GM23248 (cell line): ENCODE measurements around the gene C7orf57. TPM values are rescaled to one million over a fixed set of nuclear protein-coding genes. Genes with fewer than 3 reads are reported as not detected.

ENCODE experiments used
- DNase-seq: peaks from one replicate; pipeline ENCODE4 v3.0.0-alpha.2; 2015
- H2AFZ ChIP-seq: fragments of 200-600 bp; sonication (generic); 2 replicates; pipeline ENCODE4 v1.6.1; 2016; ENCODE audit warnings: antibody characterized with exemption
- H3F3A ChIP-seq: fragments of 200-600 bp; sonication (generic); 2 replicates; pipeline ENCODE4 v1.6.1; 2016; ENCODE audit warnings: mild to moderate bottlenecking, antibody characterized with exemption, mixed run types; ENCODE audit not compliant: insufficient read depth
- H3K27ac ChIP-seq: fragments of 200-600 bp; sonication (generic); 2 replicates; pipeline ENCODE4 v1.5.1; 2016; ENCODE audit warnings: mild to moderate bottlenecking
- H3K27me3 ChIP-seq: fragments of 200-600 bp; sonication (generic); replicated peaks from 2 replicates; pipeline ENCODE4 v1.6.1; 2016; ENCODE audit warnings: mild to moderate bottlenecking; ENCODE audit not compliant: insufficient read depth
- H3K36me3 ChIP-seq: fragments of 200-600 bp; sonication (generic); 2 replicates; pipeline ENCODE4 v1.6.1; 2016; ENCODE audit warnings: low read depth, mild to moderate bottlenecking
- H3K4me1 ChIP-seq: fragments of 200-600 bp; sonication (generic); 2 replicates; pipeline ENCODE4 v1.6.1; 2016; ENCODE audit warnings: mild to moderate bottlenecking; ENCODE audit not compliant: insufficient read depth
- H3K4me2 ChIP-seq: fragments of 200-600 bp; sonication (generic); one replicate; pipeline ENCODE4 v1.6.1; 2016; ENCODE audit warnings: mild to moderate bottlenecking; ENCODE audit not compliant: unreplicated experiment
- H3K4me3 ChIP-seq: fragments of 200-600 bp; sonication (generic); 2 replicates; pipeline ENCODE4 v1.5.1; 2016; ENCODE audit warnings: mild to moderate bottlenecking
- H3K79me2 ChIP-seq: fragments of 200-600 bp; sonication (generic); 2 replicates; pipeline ENCODE4 v1.6.1; 2016; ENCODE audit warnings: mild to moderate bottlenecking; ENCODE audit not compliant: insufficient read depth
- H3K9ac ChIP-seq: fragments of 200-600 bp; sonication (generic); 2 replicates; pipeline ENCODE4 v1.6.1; 2016; ENCODE audit warnings: mild to moderate bottlenecking
- H3K9me2 ChIP-seq: fragments of 200-600 bp; sonication (generic); 2 replicates; pipeline ENCODE4 v1.6.1; 2016; ENCODE audit warnings: mixed run types, mild to moderate bottlenecking, moderate library complexity; ENCODE audit not compliant: insufficient read depth
- H3K9me3 ChIP-seq: fragments of 200-600 bp; sonication (generic); one replicate; pipeline ENCODE4 v1.6.1; 2017; ENCODE audit warnings: low read depth
- H4K20me1 ChIP-seq: fragments of 200-600 bp; sonication (generic); 2 replicates; pipeline ENCODE4 v1.6.0; 2016; ENCODE audit not compliant: insufficient read depth
- EZH2 ChIP-seq: fragments of 200-600 bp; sonication (generic); IDR thresholded peaks from 2 replicates; pipeline ENCODE4 v1.6.1; 2018; ENCODE audit warnings: antibody characterized with exemption, mild to moderate bottlenecking; ENCODE audit not compliant: insufficient read depth, poor library complexity, severe bottlenecking
- EZH2phosphoT487 ChIP-seq: fragments of 200-600 bp; sonication (generic); IDR thresholded peaks from 2 replicates; pipeline ENCODE4 v1.6.1; 2018; ENCODE audit warnings: antibody characterized with exemption, moderate library complexity, mild to moderate bottlenecking, low read depth; ENCODE audit not compliant: insufficient read depth
- WGBS, 2 experiments: methylation state at CpG; one replicate each; pipeline ENCODE4 v1.1.6; 2015 to 2017; ENCODE audit warnings: low lambda C conversion rate in 2 of 2, low coverage in 1 of 2; ENCODE audit errors: missing lambda C conversion rate in 2 of 2; 5-methylcytosine and 5-hydroxymethylcytosine counted together
- in situ Hi-C: fragments of 300-500 bp; cut with MboI; formaldehyde crosslinking; loops from 2 replicates; pipeline ENCODE4 v1.15.0; 2020
- polyA plus RNA-seq: library from polyadenylated mRNA; unstranded; fragments of >200 nt; fragmentation: Nextera tagmentation; extraction: Ambion mirVana; gene quantifications from 2 replicates; pipeline ENCODE4 v1.2.1, GENCODE V29; 2016
- total RNA-seq: library from RNA; depleted of rRNA; stranded (reverse); fragments of >200 nt; shearing (Covaris generic); gene quantifications from 2 replicates; pipeline ENCODE4 v1.2.3, GENCODE V29; 2014; rRNA removed

The C7orf57 gene
- total and polyA plus RNA-seq, 2 experiments from 2014 or later: not detected

DNA sequence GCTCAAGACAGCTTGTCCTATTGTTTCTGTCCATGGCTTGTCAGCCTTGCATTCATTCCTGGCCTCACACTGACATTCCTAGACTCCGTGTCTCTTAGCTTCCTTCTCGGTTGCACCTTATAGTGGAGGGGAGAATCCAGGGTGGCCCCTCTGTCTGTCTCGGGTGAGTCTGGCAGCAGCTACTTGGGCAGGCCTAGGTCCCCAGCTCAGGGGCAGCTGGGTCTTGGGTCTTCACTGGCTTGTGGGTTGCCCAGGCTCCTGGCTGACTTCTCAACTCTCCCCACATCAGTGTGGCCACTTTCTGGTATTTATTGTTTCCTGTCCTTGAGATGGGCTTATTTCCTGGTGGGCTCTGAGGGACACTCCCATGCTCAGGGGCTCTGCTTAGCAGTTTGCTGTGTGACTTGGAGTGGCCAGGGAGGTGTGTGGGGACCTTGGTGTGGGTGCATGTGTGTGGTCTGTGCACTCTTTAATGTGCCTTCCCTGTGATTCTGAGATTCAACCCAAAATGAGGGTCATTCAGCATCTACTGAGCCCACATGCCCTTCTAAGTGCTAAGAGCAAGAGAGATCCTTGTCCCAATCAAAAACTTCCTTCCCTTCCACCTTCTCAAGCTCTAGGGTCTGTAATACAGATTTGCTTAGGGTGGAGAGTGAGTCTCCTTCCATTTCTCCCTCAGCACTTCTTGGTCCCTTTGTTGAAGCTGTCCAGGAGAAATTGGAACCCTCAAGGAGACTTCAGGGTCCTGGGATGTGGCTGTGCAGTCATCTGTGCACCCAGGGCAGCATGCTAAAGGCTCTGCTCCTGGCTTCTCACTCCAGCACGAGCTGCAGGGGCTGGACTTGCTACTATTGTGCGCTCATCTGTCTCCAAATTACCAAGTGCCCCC lies 73.9 kb downstream of the C7orf57 start:
- Histone ChIP-seq H3K4me3 (no peak overlapping the region), H3K9me2 (no peaks in the 10 kb centered on the region), H3F3A (peaks cover 7% of the 10 kb centered on the region; the same call in 1 of the 2 replicates), H3K27me3 (no peaks in the 10 kb centered on the region), H2AFZ (no peak overlapping the region), H3K4me1 (peaks cover 13% of the 10 kb centered on the region), H3K4me2 (no peak overlapping the region), H3K27ac (no peak overlapping the region), H3K79me2 (no peaks in the 10 kb centered on the region), H3K9me3 (no peaks in the 10 kb centered on the region), H3K36me3 (peaks cover 15% of the 10 kb centered on the region; the same call in 1 of the 2 replicates), H4K20me1 (no peaks in the 10 kb centered on the region), H3K9ac (no peak overlapping the region)
- TF ChIP-seq EZH2phosphoT487 (no peak), EZH2 (no peak)
- in situ Hi-C loops: no loop called here
- WGBS, 2 experiments: 94 to 98% methylated on average over 5 of the region's 5 CpGs
- DNase-seq: no peak

DNA sequence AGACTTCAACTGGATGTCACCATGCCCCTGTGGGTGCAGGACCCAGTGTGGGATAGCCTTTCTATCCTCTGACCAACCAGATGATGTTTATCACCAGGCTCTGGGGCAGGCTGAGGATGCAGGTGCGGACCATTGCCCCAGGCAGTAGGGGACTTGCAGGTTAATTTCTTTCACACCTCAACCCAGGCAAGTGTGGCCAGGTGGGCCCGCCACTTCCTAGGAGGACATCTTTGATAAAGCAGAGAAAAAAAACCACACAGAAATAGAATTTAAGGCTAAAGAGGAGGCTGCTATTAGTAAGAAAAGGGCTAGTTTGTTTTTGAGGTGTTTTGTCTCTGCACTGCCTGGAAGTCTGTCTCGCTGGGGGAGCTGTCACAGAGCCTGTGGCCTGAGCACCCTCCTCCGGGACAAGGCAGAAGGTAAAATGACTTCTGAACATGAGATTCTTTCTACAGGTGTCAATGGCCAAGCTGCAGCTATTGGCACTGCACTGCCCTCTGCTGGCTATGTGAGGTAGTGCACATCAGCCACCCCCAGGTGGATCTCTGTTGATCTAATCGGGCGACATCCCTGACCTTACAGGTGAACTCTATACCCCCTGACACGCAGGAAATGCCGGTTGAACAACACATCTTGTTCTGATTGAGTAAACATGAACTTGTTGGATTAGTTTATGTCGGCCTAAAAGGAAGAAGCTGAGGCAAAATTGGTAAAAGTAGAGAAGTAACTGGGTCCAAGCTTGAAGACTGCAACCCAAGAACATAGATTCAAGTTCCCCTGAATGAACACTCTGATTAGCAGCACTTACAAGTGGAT lies 74.7 kb downstream of the C7orf57 start:
- no peaks in the 10 kb centered on the region for H4K20me1 ChIP-seq

DNA sequence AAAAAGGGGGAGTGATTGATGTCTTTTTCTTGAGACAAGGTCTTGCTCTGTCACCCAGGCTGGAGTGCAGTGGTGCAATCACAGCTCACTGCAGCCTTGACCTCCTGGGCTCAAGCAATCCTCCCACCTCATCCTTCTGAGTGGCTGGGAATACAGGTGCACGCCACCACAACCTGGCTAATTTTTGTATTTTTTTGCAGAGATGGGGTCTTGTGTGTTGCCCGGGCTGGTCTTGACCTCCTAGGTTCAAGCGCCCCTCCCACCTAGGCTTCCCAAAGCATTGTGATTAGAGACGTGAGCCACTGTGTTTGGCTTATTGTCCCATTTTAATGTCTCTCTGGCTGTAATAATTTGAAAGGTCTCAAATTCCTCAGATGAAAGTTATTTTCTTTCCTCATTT lies 75.5 kb downstream of the C7orf57 start:
- H3K4me1 ChIP-seq: peaks cover 13% of the 10 kb centered on the region
- H3K4me3 ChIP-seq: no peak overlapping the region
- no peaks in the 10 kb centered on the region for H3K79me2 ChIP-seq
- H3K9ac ChIP-seq: no peak overlapping the region
- no peak for DNase-seq
- H4K20me1 ChIP-seq: no peaks in the 10 kb centered on the region
- no peak overlapping the region for H3K4me2 ChIP-seq
- H3K27me3 ChIP-seq: no peaks in the 10 kb centered on the region
- 0 out of 2 replicates have a peak, but pooled peaks cover 8% of the 10 kb centered on the region for H3K36me3 ChIP-seq
- no peaks in the 10 kb centered on the region for H3K9me2 ChIP-seq
- WGBS, 2 experiments: 77 to 78% methylated on average over 4 of the region's 4 CpGs
- H3F3A ChIP-seq: peaks cover 7% of the 10 kb centered on the region; the same call in 1 of the 2 replicates
- in situ Hi-C loops: loop anchor here (5.0 kb wide), 1 partner anchor 119 kb away; no protein-coding TSS in a partner anchor
- TF ChIP-seq EZH2: no peak
- no peak for TF ChIP-seq EZH2phosphoT487
- H3K9me3 ChIP-seq: no peaks in the 10 kb centered on the region
- no peak overlapping the region for H3K27ac ChIP-seq
- H2AFZ ChIP-seq: no peak overlapping the region

More for the DNA sequence above, 74.7 kb downstream of the C7orf57 start:
- DNase-seq: peak; percentile 49
- TF ChIP-seq EZH2phosphoT487 (no peak), EZH2 (no peak)
- Histone ChIP-seq H3K9ac (no peak overlapping the region), H3K4me2 (no peak overlapping the region), H3K4me3 (no peak overlapping the region), H3K27ac (no peak overlapping the region), H3K79me2 (no peaks in the 10 kb centered on the region), H3K9me3 (no peaks in the 10 kb centered on the region), H3K36me3 (peaks cover 8% of the 10 kb centered on the region; the same call in 1 of the 2 replicates), H3K27me3 (no peaks in the 10 kb centered on the region), H3F3A (peaks cover 7% of the 10 kb centered on the region; the same call in 1 of the 2 replicates), H3K4me1 (peaks cover 13% of the 10 kb centered on the region), H2AFZ (no peak overlapping the region), H3K9me2 (no peaks in the 10 kb centered on the region)
- 12 to 14% methylated on average over 9 of the region's 9 CpGs for WGBS, 2 experiments
- in situ Hi-C loops: loop anchor here (5.0 kb wide), 1 partner anchor 118 kb away; no protein-coding TSS in a partner anchor

Other genes with a start within 250 kb of the C7orf57 start
- 0.11 and 0.25 TPM in 2 replicates for gene PKD1L1, start 87.1 kb upstream of the C7orf57 start, total RNA-seq
- 0.05 and 0.06 TPM in 2 replicates for gene PKD1L1, start 87.1 kb upstream of the C7orf57 start, polyA plus RNA-seq
- 21.1 and 25.0 TPM in 2 replicates for gene HUS1, start 55.9 kb upstream of the C7orf57 start, total RNA-seq
- 23.5 and 25.5 TPM in 2 replicates for gene HUS1, start 55.9 kb upstream of the C7orf57 start, polyA plus RNA-seq
- gene SUN3, start 6.4 kb upstream of the C7orf57 start, total RNA-seq: not detected in 2 replicates
- not detected in 2 replicates for gene SUN3, start 6.4 kb upstream of the C7orf57 start, polyA plus RNA-seq
- 12.5 and 12.9 TPM in 2 replicates for gene UPP1, start 53.7 kb downstream of the C7orf57 start, total RNA-seq
- gene UPP1, start 53.7 kb downstream of the C7orf57 start, polyA plus RNA-seq: 33.2 and 38.1 TPM in 2 replicates
- 0.11 TPM in 1 of 2 replicates, not detected in the other for gene ABCA13, start 135.9 kb downstream of the C7orf57 start, total RNA-seq
- not detected in 2 replicates for gene ABCA13, start 135.9 kb downstream of the C7orf57 start, polyA plus RNA-seq